MCF 10A (cell line): ENCODE results near the gene IL16. TPM values are rescaled to one million over a fixed set of nuclear protein-coding genes. Genes with fewer than 3 reads are reported as not detected.
"Not testable (repeated sequence)": the region's sequence is repeated elsewhere in the genome, so short reads cannot be mapped to it uniquely, and the experiment has no call there.

Experiments used
- BruUV-seq: library from RNA; stranded (reverse); fragments of 400-500 nt; replicated peaks from 2 replicates; lab custom pipeline; 2021; lab: Mats Ljungman, UMichigan
- CTCF ChIA-PET: fragments of 300-600 bp; sonication (Branson Sonifier 250); formaldehyde crosslinking; extraction: SDS; loops from one replicate; lab custom pipeline; 2021; ENCODE audit warnings: antibody characterized with exemption, inconsistent platforms; lab: Yijun Ruan, JAX
- POLR2A ChIA-PET: fragments of 300-600, 350-650 bp; sonication (Branson Sonifier 250); formaldehyde crosslinking; extraction: SDS; loops from one replicate; lab custom pipeline; 2020; ENCODE audit warnings: antibody characterized with exemption, inconsistent platforms; lab: Yijun Ruan, JAX
- DNase-seq: peaks from one replicate; pipeline ENCODE4 v3.0.0-alpha.2; 2018; ENCODE audit not compliant: unreplicated experiment
- H3K27ac Mint-ChIP-seq: one replicate; pipeline ENCODE4 v1.8.0; 2022; ENCODE audit warnings: mild to moderate bottlenecking, low read depth, mixed read lengths; ENCODE audit not compliant: unreplicated experiment
- H3K27me3 Mint-ChIP-seq: one replicate; pipeline ENCODE4 v1.8.0; 2022; ENCODE audit warnings: mixed read lengths; ENCODE audit not compliant: insufficient read depth, unreplicated experiment
- H3K36me3 Mint-ChIP-seq: one replicate; pipeline ENCODE4 v1.8.0; 2022; ENCODE audit warnings: mild to moderate bottlenecking, moderate library complexity, mixed read lengths; ENCODE audit not compliant: insufficient read depth, unreplicated experiment
- H3K4me1 Mint-ChIP-seq: one replicate; pipeline ENCODE4 v1.8.0; 2022; ENCODE audit warnings: mixed read lengths; ENCODE audit not compliant: insufficient read depth, unreplicated experiment
- H3K4me3 Mint-ChIP-seq: one replicate; pipeline ENCODE4 v1.8.0; 2022; ENCODE audit warnings: mild to moderate bottlenecking, moderate library complexity, mixed read lengths; ENCODE audit not compliant: unreplicated experiment
- H3K9me3 Mint-ChIP-seq: one replicate; pipeline ENCODE4 v1.8.0; 2022; ENCODE audit warnings: mixed read lengths; ENCODE audit not compliant: unreplicated experiment
- CTCF ChIP-seq: fragments of 200-600 bp; IDR thresholded peaks from one replicate; pipeline ENCODE4 v1.8.0; 2022; ENCODE audit warnings: antibody characterized with exemption, mild to moderate bottlenecking; ENCODE audit not compliant: unreplicated experiment
- intact Hi-C: fragments of 100-400 bp; cut with micrococcal nuclease; formaldehyde crosslinking; loops from 2 replicates; pipeline ENCODE4 v1.14.1; 2022
- total RNA-seq: library from RNA; stranded (reverse); gene quantifications from 2 replicates; pipeline ENCODE4 v1.2.3, GENCODE V29; 2022

IL16 gene
- total RNA-seq, 1 experiment from 2014 or later = 0.72 TPM

- no peak overlapping the region for H3K27ac Mint-ChIP-seq
Measured at GRCh38 chr15:81206018-81206417, 9.3 kb downstream of the IL16 start.

GRCh38 chr15:81207987-81208386, 11.3 kb downstream of the IL16 start:
- H3K36me3 Mint-ChIP-seq, H3K4me3 Mint-ChIP-seq, DNase-seq, H3K9me3 Mint-ChIP-seq, intact Hi-C loops, H3K27ac Mint-ChIP-seq, BruUV-seq, H3K4me1 Mint-ChIP-seq, H3K27me3 Mint-ChIP-seq: not testable (repeated sequence)
- CTCF ChIA-PET = interaction anchor here (1.2 kb wide), 1 partner anchor 52 kb away, joined by 3 read pairs; no protein-coding TSS in a partner anchor
- POLR2A ChIA-PET = interaction anchor here (0.6 to 1.5 kb wide), 2 partner anchors 13 to 735 kb away, joined by 3 to 4 read pairs; no protein-coding TSS in a partner anchor

More at GRCh38 chr15:81206018-81206417, 9.3 kb downstream of the IL16 start:
- TF ChIP-seq CTCF = no peak
- ChIA-PET CTCF (no interaction called here), POLR2A (interaction anchor here (0.8 kb wide), 1 partner anchor 41 kb away, joined by 3 read pairs; no protein-coding TSS in a partner anchor)
- intact Hi-C loops = no loop called here
- H3K4me1 Mint-ChIP-seq = no peaks in the 10 kb centered on the region
- no peak overlapping the region for H3K4me3 Mint-ChIP-seq
- H3K9me3 Mint-ChIP-seq = no peaks in the 10 kb centered on the region
- no peaks in the 10 kb centered on the region for H3K36me3 Mint-ChIP-seq
- no peaks in the 10 kb centered on the region for H3K27me3 Mint-ChIP-seq
- DNase-seq = no peak
- BruUV-seq = no TSS peak

- peaks cover 6% of the 10 kb centered on the region for H3K9me3 Mint-ChIP-seq
- no peaks in the 10 kb centered on the region for H3K4me1 Mint-ChIP-seq
- H3K27me3 Mint-ChIP-seq = no peaks in the 10 kb centered on the region
- no peak for TF ChIP-seq CTCF
- BruUV-seq = no TSS peak
- CTCF ChIA-PET = no interaction called here
- no peak overlapping the region for H3K27ac Mint-ChIP-seq
- DNase-seq = no peak
- H3K4me3 Mint-ChIP-seq = no peak overlapping the region
- POLR2A ChIA-PET = no interaction called here
- intact Hi-C loops = no loop called here
- no peaks in the 10 kb centered on the region for H3K36me3 Mint-ChIP-seq
Measured at GRCh38 chr15:81209635-81210034, 13.0 kb downstream of the IL16 start.

- BruUV-seq = no TSS peak
- no peak for DNase-seq
- Mint-ChIP-seq H3K36me3 (no peaks in the 10 kb centered on the region), H3K9me3 (peaks cover 9% of the 10 kb centered on the region), H3K27me3 (no peaks in the 10 kb centered on the region), H3K4me3 (no peak overlapping the region), H3K4me1 (no peaks in the 10 kb centered on the region), H3K27ac (no peak overlapping the region)
- CTCF ChIA-PET = no interaction called here
- intact Hi-C loops = no loop called here
- no peak for TF ChIP-seq CTCF
- POLR2A ChIA-PET = interaction anchor here (0.6 kb wide), 1 partner anchor 433 kb away, joined by 4 read pairs; no protein-coding TSS in a partner anchor
Measured at GRCh38 chr15:81211376-81211775, 14.7 kb downstream of the IL16 start.
